GM23338 (cell line): Measurements from ENCODE around the gene CEP89. TPM values are rescaled to one million over a fixed set of nuclear protein-coding genes. Genes with fewer than 3 reads are reported as not detected.
"Not testable (repeated sequence)": the region's sequence is repeated elsewhere in the genome, so short reads cannot be mapped to it uniquely, and the experiment has no call there.

Experiments
- ATAC-seq: fragments of 200-7000 bp; cut with Tn5 transposase; 3 replicates; pipeline ENCODE4 v1.9.1; 2020
- DNase-seq: peaks from one replicate; pipeline ENCODE4 v3.0.0-alpha.2; 2015; ENCODE audit warnings: low spot score
- H2AFZ ChIP-seq: fragments of 200-600 bp; sonication (generic); 2 replicates; pipeline ENCODE4 v1.8.0; 2016; ENCODE audit warnings: antibody characterized with exemption, mild to moderate bottlenecking, moderate library complexity
- H3F3A ChIP-seq: fragments of 200-600 bp; sonication (generic); replicated peaks from 2 replicates; pipeline ENCODE4 v1.8.0; 2017; ENCODE audit warnings: antibody characterized with exemption, mixed run types, low read depth
- H3K27ac ChIP-seq: fragments of 200-600 bp; sonication (generic); 2 replicates; pipeline ENCODE4 v1.6.1; 2016; ENCODE audit warnings: low read depth
- H3K27me3 ChIP-seq: fragments of 200-600 bp; sonication (generic); 2 replicates; pipeline ENCODE4 v1.8.0; 2016; ENCODE audit warnings: mild to moderate bottlenecking, mixed run types, moderate library complexity; ENCODE audit not compliant: insufficient read depth
- H3K36me3 ChIP-seq: fragments of 200-600 bp; sonication (generic); 2 replicates; pipeline ENCODE4 v1.8.0; 2016; ENCODE audit warnings: mild to moderate bottlenecking; ENCODE audit not compliant: insufficient read depth
- H3K4me1 ChIP-seq: fragments of 200-600 bp; sonication (generic); 2 replicates; pipeline ENCODE4 v1.8.0; 2016; ENCODE audit warnings: mild to moderate bottlenecking, moderate library complexity; ENCODE audit not compliant: insufficient read depth
- H3K4me2 ChIP-seq: fragments of 200-600 bp; sonication (generic); 2 replicates; pipeline ENCODE4 v1.7.1; 2017; ENCODE audit warnings: mixed run types
- H3K4me3 ChIP-seq: fragments of 200-600 bp; sonication (generic); 2 replicates; pipeline ENCODE4 v1.6.1; 2016; ENCODE audit warnings: mixed run types
- H3K79me2 ChIP-seq: fragments of 200-600 bp; sonication (generic); replicated peaks from 2 replicates; pipeline ENCODE4 v1.8.0; 2017; ENCODE audit warnings: mild to moderate bottlenecking; ENCODE audit not compliant: insufficient read depth
- H3K9me2 ChIP-seq: fragments of 200-600 bp; sonication (generic); 2 replicates; pipeline ENCODE4 v1.8.0; 2017; ENCODE audit not compliant: insufficient read depth
- H4K20me1 ChIP-seq: fragments of 200-600 bp; sonication (generic); replicated peaks from 2 replicates; pipeline ENCODE4 v1.8.0; 2017; ENCODE audit warnings: mild to moderate bottlenecking; ENCODE audit not compliant: insufficient read depth
- H3K27ac Mint-ChIP-seq: 2 replicates; pipeline ENCODE4 v1.8.0; 2020; ENCODE audit warnings: inconsistent platforms, mild to moderate bottlenecking, moderate library complexity, mixed read lengths
- H3K27me3 Mint-ChIP-seq: 3 replicates; pipeline ENCODE4 v1.8.0; 2022; ENCODE audit warnings: low read depth, mild to moderate bottlenecking, moderate library complexity, mixed read lengths, inconsistent platforms; ENCODE audit not compliant: insufficient read depth, poor library complexity
- H3K36me3 Mint-ChIP-seq: 3 replicates; pipeline ENCODE4 v1.8.0; 2021; ENCODE audit warnings: low read depth, mild to moderate bottlenecking, inconsistent platforms, moderate library complexity, mixed read lengths
- H3K4me1 Mint-ChIP-seq: 3 replicates; pipeline ENCODE4 v1.8.0; 2020; ENCODE audit warnings: mild to moderate bottlenecking, inconsistent platforms, mixed read lengths
- H3K4me3 Mint-ChIP-seq: 3 replicates; pipeline ENCODE4 v1.8.0; 2021; ENCODE audit warnings: moderate library complexity, mild to moderate bottlenecking, inconsistent platforms, mixed read lengths
- H3K9me3 Mint-ChIP-seq: 3 replicates; pipeline ENCODE4 v1.8.0; 2020; ENCODE audit warnings: moderate library complexity, mild to moderate bottlenecking, inconsistent platforms, mixed read lengths
- CTCF ChIP-seq, 2 experiments: fragments of 200-600 bp in 1 of 2; sonication (generic) in 1 of 2; conservative IDR thresholded peaks; 2 replicates each; pipeline versions ENCODE4 v1.5.1 to v1.6.1; 2016 to 2017; ENCODE audit warnings: antibody characterized with exemption in 2 of 2, low read depth in 2 of 2, mild to moderate bottlenecking in 2 of 2, moderate library complexity in 1 of 2
- ETS1 ChIP-seq: IDR thresholded peaks from 2 replicates; pipeline ENCODE4 v1.6.1; 2016; ENCODE audit warnings: antibody characterized with exemption
- EZH2 ChIP-seq: fragments of 200-600 bp; sonication (generic); IDR thresholded peaks from one replicate; pipeline ENCODE4 v1.8.0; 2017; ENCODE audit warnings: antibody characterized with exemption, mild to moderate bottlenecking, low read depth; ENCODE audit not compliant: unreplicated experiment
- EZH2phosphoT487 ChIP-seq: fragments of 200-600 bp; sonication (generic); IDR thresholded peaks from one replicate; pipeline ENCODE4 v1.8.1; 2018; ENCODE audit warnings: antibody characterized with exemption; ENCODE audit not compliant: unreplicated experiment
- JUNB ChIP-seq: IDR thresholded peaks from one replicate; pipeline ENCODE4 v1.6.1; 2016; ENCODE audit warnings: antibody characterized with exemption; ENCODE audit not compliant: unreplicated experiment
- NANOG ChIP-seq: IDR thresholded peaks from 2 replicates; pipeline ENCODE4 v1.6.1; 2016; ENCODE audit warnings: antibody characterized with exemption, borderline replicate concordance
- STAT1 ChIP-seq: IDR thresholded peaks from one replicate; pipeline ENCODE4 v1.6.1; 2016; ENCODE audit warnings: antibody characterized with exemption; ENCODE audit not compliant: unreplicated experiment
- ZNF331 ChIP-seq: fragments of 250-450 bp; sonication (Bioruptor Pico); IDR thresholded peaks from 2 replicates; pipeline ENCODE4 v1.5.0; 2020; ENCODE audit warnings: low read depth, mild to moderate bottlenecking, moderate library complexity
- polyA plus RNA-seq: library from polyadenylated mRNA; unstranded; fragments of >200 nt; fragmentation: Nextera tagmentation; extraction: Ambion mirVana; gene quantifications from 2 replicates; pipeline ENCODE4 v1.2.1, GENCODE V29; 2016
- total RNA-seq: library from RNA; depleted of rRNA; stranded (reverse); fragments of >200 nt; shearing (Covaris generic); gene quantifications from 2 replicates; pipeline ENCODE4 v1.2.3, GENCODE V29; 2014

CEP89 gene
- total and polyA plus RNA-seq, 2 experiments from 2014 or later: 13.4 to 17.5 TPM

DNA sequence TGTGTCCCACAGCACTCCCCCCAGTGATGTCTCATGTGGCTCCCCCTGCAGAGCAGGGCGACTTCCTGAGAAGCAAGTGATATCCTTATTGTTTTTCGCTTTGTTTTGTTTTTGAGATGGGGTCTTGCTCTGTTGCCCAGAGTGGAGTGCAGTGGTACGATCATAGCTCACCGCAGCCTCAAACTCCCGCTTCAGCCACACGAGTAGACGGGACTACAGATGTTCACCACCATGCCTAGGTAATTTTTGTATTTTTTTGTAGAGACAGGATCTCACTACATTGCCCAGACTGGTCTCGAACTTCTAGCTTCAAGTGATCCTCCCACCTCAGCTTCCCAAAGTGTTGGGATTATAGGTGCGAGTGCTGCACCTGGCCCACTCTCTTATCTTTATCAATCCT, 5.0 kb downstream of the CEP89 start:
- Histone ChIP-seq H2AFZ (no peak overlapping the region), H3K27ac (no peak overlapping the region), H3K79me2 (peaks cover 15% of the 10 kb centered on the region), H3K4me1 (no peaks in the 10 kb centered on the region), H3K27me3 (no peaks in the 10 kb centered on the region), H3K4me3 (no peak overlapping the region), H4K20me1 (0 out of 2 replicates have a peak, but pooled peaks cover 4% of the 10 kb centered on the region), H3F3A (no peaks in the 10 kb centered on the region), H3K9me2 (no peaks in the 10 kb centered on the region), H3K4me2 (no peak overlapping the region), H3K36me3 (no peaks in the 10 kb centered on the region)
- no peaks in the 10 kb centered on the region for H3K9me3 Mint-ChIP-seq
- peaks cover 22% of the 10 kb centered on the region for H3K36me3 Mint-ChIP-seq
- DNase-seq: no peak
- H3K27ac Mint-ChIP-seq: peak overlapping the region; percentile 56; the same call in 1 of the 2 replicates
- H3K27me3 Mint-ChIP-seq: peaks cover 9% of the 10 kb centered on the region
- TF ChIP-seq STAT1: no peak
- no peak for TF ChIP-seq NANOG
- no peak for TF ChIP-seq EZH2
- TF ChIP-seq JUNB: no peak
- TF ChIP-seq CTCF (conservative IDR thresholded peaks at IDR 0.05; ENCODE audit: low read depth in 2 of 2): no peak
- no peak for TF ChIP-seq ZNF331 (CRISPR knock-in tag)
- TF ChIP-seq EZH2phosphoT487: no peak
- TF ChIP-seq ETS1: no peak
- no peak for ATAC-seq
- H3K4me3 Mint-ChIP-seq: no peak overlapping the region
- no peaks in the 10 kb centered on the region for H3K4me1 Mint-ChIP-seq

GRCh38 chr19:32945260-32945659, 26.5 kb downstream of the CEP89 start:
- ATAC-seq (peak; percentile 52), DNase-seq (peak; percentile 14)
- Mint-ChIP-seq H3K4me3 (no peak overlapping the region), H3K27ac (no peak overlapping the region), H3K9me3 (no peaks in the 10 kb centered on the region), H3K4me1 (no peaks in the 10 kb centered on the region), H3K36me3 (peaks cover 28% of the 10 kb centered on the region), H3K27me3 (peaks cover 2% of the 10 kb centered on the region)
- H3K4me1 ChIP-seq: no peaks in the 10 kb centered on the region
- no peak overlapping the region for H3K4me3 ChIP-seq
- H4K20me1 ChIP-seq: no peaks in the 10 kb centered on the region; the same call in 1 of the 2 replicates
- no peaks in the 10 kb centered on the region for H3K9me2 ChIP-seq
- no peak overlapping the region for H2AFZ ChIP-seq
- no peaks in the 10 kb centered on the region for H3K27me3 ChIP-seq
- H3K36me3 ChIP-seq: peaks cover 5% of the 10 kb centered on the region
- no peaks in the 10 kb centered on the region for H3F3A ChIP-seq
- H3K27ac ChIP-seq: no peak overlapping the region
- H3K79me2 ChIP-seq: no peaks in the 10 kb centered on the region
- TF ChIP-seq JUNB (no peak), CTCF (conservative IDR thresholded peaks at IDR 0.05; ENCODE audit: low read depth in 2 of 2) (0 out of 4 replicates have a peak, but pooled peaks of 1 of the 2 experiments have one; percentile 12)
- H3K4me2 ChIP-seq: no peak overlapping the region

DNA sequence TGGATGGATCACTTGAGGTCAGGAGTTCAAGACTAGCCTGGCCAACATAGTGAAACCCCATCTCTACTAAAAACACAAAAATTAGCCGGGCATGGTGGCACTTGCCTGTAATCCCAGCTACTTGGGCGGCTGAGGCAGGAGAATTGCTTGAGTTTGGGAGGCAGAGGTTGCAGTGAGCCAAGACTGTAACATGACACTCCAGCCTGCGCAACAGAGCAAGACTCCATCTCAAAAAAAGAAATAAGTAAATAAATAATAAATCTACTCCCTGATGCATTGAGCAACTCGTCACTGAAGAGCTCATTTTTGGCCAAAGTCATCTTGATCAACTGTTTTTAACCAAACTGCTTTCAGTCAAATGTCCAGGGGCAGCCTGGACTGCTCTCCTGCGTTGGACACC, 30.5 kb downstream of the CEP89 start:
- H3F3A ChIP-seq, H3K4me3 Mint-ChIP-seq, H3K27me3 ChIP-seq, H3K27ac ChIP-seq, H3K9me3 Mint-ChIP-seq, H3K9me2 ChIP-seq, H2AFZ ChIP-seq, H3K79me2 ChIP-seq, H3K27ac Mint-ChIP-seq, DNase-seq, H4K20me1 ChIP-seq, H3K4me2 ChIP-seq, H3K27me3 Mint-ChIP-seq, H3K4me3 ChIP-seq, H3K36me3 ChIP-seq, H3K4me1 Mint-ChIP-seq, H3K4me1 ChIP-seq, ATAC-seq: not testable (repeated sequence)
- H3K36me3 Mint-ChIP-seq: peaks cover 27% of the 10 kb centered on the region
